Measurements from ENCODE around the gene C1QL4. TPM values are rescaled to one million over a fixed set of nuclear protein-coding genes. Genes with fewer than 3 reads are reported as not detected.

Gene C1QL4
- total and polyA plus RNA-seq, 2 of the 8 experiments (the other 6 are each of a cell fraction or from before 2014, with no cell fraction given), result 0.28 to 0.63 TPM

GRCh38 chr12:49370539-49370938 is 33.6 kb upstream of the C1QL4 start:
- no peak overlapping the region for H2BK12ac ChIP-seq (ENCODE audit: low read depth, low read length)
- no peak overlapping the region for H2BK20ac ChIP-seq (ENCODE audit: low read length)
- no peak overlapping the region for H4K91ac ChIP-seq (replicated peaks; ENCODE audit: insufficient read length, low read length)
- no peak overlapping the region for H3K27ac ChIP-seq (ENCODE audit: low read depth, low read length)
- no peaks in the 10 kb centered on the region for H3K9me3 ChIP-seq (ENCODE audit: insufficient read depth in 2 of 2, low read depth in 1 of 2, low read length in 1 of 2)
- H3K14ac ChIP-seq (ENCODE audit: insufficient read length), result no peak overlapping the region
- H3K27me3 ChIP-seq (replicated peaks in 1 of 4; ENCODE audit: control insufficient read depth in 3 of 4, extremely low read depth in 1 of 4, insufficient read depth in 3 of 4, low read length in 3 of 4), result 0 out of 7 replicates have a peak, but pooled peaks cover 0 to 1% (median 0%) of the 10 kb centered on the region in 4 experiments
- no peak overlapping the region for H2BK15ac ChIP-seq (ENCODE audit: low read length)
- CTCF ChIA-PET (ENCODE audit: partially characterized antibody), result interaction anchor here (1.0 to 26.7 kb wide), 11 partner anchors 13 to 210 kb away, joined by 3 to 538 read pairs (median 4); partner anchors contain the start of gene DNAJC22
- no peak for TF ChIP-seq PHF8 (conservative IDR thresholded peaks at IDR 0.05; ENCODE audit: low read depth, low read length)
- DNase-seq (ENCODE audit: low read depth in 1 of 2, low spot score in 2 of 2), result no peak
- H3K23ac ChIP-seq (ENCODE audit: insufficient read length), result no peak overlapping the region
- FAIRE-seq, result no peak
- H3K4me2 ChIP-seq (ENCODE audit: insufficient read depth in 1 of 2, low read depth in 2 of 2, low read length in 2 of 2), result no peak overlapping the region
- no peak overlapping the region for H2BK120ac ChIP-seq (replicated peaks; ENCODE audit: low read depth, low read length)
- H2AFZ ChIP-seq (ENCODE audit: low read length), result no peak overlapping the region
- no peak overlapping the region for H4K8ac ChIP-seq (ENCODE audit: extremely low read depth, insufficient read depth, low read length)
- H3K79me1 ChIP-seq (ENCODE audit: low read depth, low read length), result 0 out of 2 replicates have a peak, but pooled peaks cover 3% of the 10 kb centered on the region
- POLR2A ChIA-PET (ENCODE audit: partially characterized antibody), result interaction anchor here (1.5 kb wide), 1 partner anchor 12 kb away, joined by 6 read pairs; no protein-coding TSS in a partner anchor
- peaks cover 9% of the 10 kb centered on the region for H3K23me2 ChIP-seq (ENCODE audit: low read depth, low read length)
- no peak overlapping the region for H2BK5ac ChIP-seq (ENCODE audit: low read depth, low read length)
- no peak overlapping the region for H2AK5ac ChIP-seq (ENCODE audit: low read depth, low read length)
- H3K18ac ChIP-seq (ENCODE audit: extremely low read depth, low read length), result no peak overlapping the region
- no peak overlapping the region for H3K9ac ChIP-seq (replicated peaks in 1 of 4; ENCODE audit: extremely low read depth in 1 of 4, low read depth in 3 of 4, low read length in 3 of 4)
- WGBS, 2 experiments (ENCODE audit: extremely low coverage in 1 of 2, insufficient coverage in 1 of 2, insufficient read length in 1 of 2, insufficient replicate concordance in 2 of 2, low coverage in 1 of 2, low lambda C conversion rate in 2 of 2, missing lambda C conversion rate in 1 of 2), result 90% methylated on average over 6 of the region's 6 CpGs; no CpG with 5 or more reads in 1 of the 2 experiments
- no peak overlapping the region for H3K56ac ChIP-seq (replicated peaks; ENCODE audit: insufficient read length, low read depth, low read length)
- H3K4ac ChIP-seq (replicated peaks; ENCODE audit: insufficient read length, low read depth, low read length), result no peak overlapping the region
- H4K5ac ChIP-seq (ENCODE audit: insufficient read length, low read depth, low read length), result no peak overlapping the region
- H3K79me2 ChIP-seq (ENCODE audit: control insufficient read depth in 1 of 2, insufficient read depth in 2 of 2, low read length in 2 of 2), result peaks cover 4 to 59% of the 10 kb centered on the region in 2 experiments
- H4K20me1 ChIP-seq (replicated peaks in 1 of 2; ENCODE audit: control insufficient read depth in 1 of 2, insufficient read depth in 2 of 2, low read length in 2 of 2), result peaks cover 0 to 1% of the 10 kb centered on the region in 2 experiments
- no peaks in the 10 kb centered on the region for H3K36me3 ChIP-seq (ENCODE audit: control insufficient read depth in 2 of 4, insufficient read depth in 4 of 4, low read length in 3 of 4)
- peaks cover 0 to 8% (median 2%) of the 10 kb centered on the region in 4 experiments; a peak in 3 of 7 replicates for H3K4me1 ChIP-seq (replicated peaks in 1 of 4; ENCODE audit: control insufficient read depth in 3 of 4, insufficient read depth in 4 of 4, low read length in 3 of 4)
- no peak overlapping the region for H3K4me3 ChIP-seq (ENCODE audit: extremely low read depth in 1 of 4, insufficient read depth in 2 of 4, low read depth in 3 of 4, low read length in 4 of 4)

Data from H1 (cell line).